Fibroblast of pulmonary artery (primary cell): ENCODE data around the gene GYS1.

ENCODE experiments used
- DNase-seq: peaks from one replicate; pipeline ENCODE4 v3.0.0-alpha.2; 2010; ENCODE audit warnings: low read depth
- H3K4me3 ChIP-seq: replicated peaks from 2 replicates; pipeline ENCODE4 v1.5.1; 2011; ENCODE audit warnings: low read depth, mild to moderate bottlenecking, control low read depth, low read length, moderate library complexity
- CTCF ChIP-seq: IDR thresholded peaks from 2 replicates; pipeline ENCODE4 v1.5.1; 2011; ENCODE audit warnings: mild to moderate bottlenecking, control low read depth, low read length, inconsistent platforms; ENCODE audit errors: missing control alignments

Gene GYS1

DNA sequence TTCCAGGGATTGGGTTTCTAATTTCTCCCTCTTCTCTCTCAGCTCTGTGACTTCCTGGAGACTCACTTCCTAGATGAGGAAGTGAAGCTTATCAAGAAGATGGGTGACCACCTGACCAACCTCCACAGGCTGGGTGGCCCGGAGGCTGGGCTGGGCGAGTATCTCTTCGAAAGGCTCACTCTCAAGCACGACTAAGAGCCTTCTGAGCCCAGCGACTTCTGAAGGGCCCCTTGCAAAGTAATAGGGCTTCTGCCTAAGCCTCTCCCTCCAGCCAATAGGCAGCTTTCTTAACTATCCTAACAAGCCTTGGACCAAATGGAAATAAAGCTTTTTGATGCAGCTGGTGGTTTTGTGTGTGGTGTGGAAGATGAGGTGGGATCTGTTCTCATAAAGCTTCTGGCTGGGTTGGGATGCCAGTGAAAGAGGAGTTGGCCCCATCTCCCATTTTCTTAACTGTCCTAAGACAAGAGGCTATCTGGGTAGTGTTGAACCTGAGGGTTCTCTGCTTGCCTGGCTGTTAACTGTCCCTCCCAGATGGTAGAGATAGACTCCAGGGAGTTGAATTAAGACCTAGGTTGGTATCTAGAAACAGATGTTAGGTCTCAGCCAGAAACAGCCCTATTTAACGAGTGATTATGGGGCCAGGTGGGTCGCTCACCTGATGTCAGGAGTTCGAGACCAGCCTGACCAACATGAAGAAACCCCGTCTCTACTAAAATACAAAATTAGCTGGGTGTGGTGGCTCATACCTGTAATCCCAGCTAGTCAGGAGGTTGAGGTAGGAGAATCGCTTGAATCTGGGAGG, 26.4 kb downstream of the GYS1 start:
- peak overlapping the region; percentile 99 for H3K4me3 ChIP-seq
- TF ChIP-seq CTCF = no peak
- peak; percentile 40 for DNase-seq

GRCh38 chr19:48965806-48966540, 27.1 kb downstream of the GYS1 start:
- H3K4me3 ChIP-seq = peak overlapping the region; percentile 99
- DNase-seq = peak; percentile 76

DNA sequence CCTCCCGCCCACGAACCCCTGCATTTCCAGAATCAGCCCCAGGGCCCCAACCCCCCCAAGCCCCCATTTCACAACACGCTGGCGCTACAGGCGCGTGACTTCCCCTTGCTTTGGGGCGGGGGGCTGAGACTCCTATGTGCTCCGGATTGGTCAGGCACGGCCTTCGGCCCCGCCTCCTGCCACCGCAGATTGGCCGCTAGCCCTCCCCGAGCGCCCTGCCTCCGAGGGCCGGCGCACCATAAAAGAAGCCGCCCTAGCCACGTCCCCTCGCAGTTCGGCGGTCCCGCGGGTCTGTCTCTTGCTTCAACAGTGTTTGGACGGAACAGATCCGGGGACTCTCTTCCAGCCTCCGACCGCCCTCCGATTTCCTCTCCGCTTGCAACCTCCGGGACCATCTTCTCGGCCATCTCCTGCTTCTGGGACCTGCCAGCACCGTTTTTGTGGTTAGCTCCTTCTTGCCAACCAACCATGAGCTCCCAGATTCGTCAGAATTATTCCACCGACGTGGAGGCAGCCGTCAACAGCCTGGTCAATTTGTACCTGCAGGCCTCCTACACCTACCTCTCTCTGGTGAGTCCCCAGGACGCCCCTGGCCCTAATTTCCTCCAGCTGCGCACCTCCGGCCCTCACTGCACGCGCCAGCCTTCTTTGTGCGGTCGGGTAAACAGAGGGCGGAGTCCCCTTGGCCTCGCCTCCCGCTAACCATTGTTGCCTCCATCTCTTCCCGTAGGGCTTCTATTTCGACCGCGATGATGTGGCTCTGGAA, 27.9 kb downstream of the GYS1 start, which contains the start of gene FTL:
Gene FTL, plus strand, starts transcription at position 270 of the 766 bp plus-strand sequence. Its CDS starts 199 bp downstream, at position 469.
- H3K4me3 ChIP-seq = peak within 1 kb of the TSS; percentile 99
- peak; percentile 98 for DNase-seq
- TF ChIP-seq CTCF = no peak

More at GRCh38 chr19:48965806-48966540, 27.1 kb downstream of the GYS1 start:
- TF ChIP-seq CTCF = no peak

DNA sequence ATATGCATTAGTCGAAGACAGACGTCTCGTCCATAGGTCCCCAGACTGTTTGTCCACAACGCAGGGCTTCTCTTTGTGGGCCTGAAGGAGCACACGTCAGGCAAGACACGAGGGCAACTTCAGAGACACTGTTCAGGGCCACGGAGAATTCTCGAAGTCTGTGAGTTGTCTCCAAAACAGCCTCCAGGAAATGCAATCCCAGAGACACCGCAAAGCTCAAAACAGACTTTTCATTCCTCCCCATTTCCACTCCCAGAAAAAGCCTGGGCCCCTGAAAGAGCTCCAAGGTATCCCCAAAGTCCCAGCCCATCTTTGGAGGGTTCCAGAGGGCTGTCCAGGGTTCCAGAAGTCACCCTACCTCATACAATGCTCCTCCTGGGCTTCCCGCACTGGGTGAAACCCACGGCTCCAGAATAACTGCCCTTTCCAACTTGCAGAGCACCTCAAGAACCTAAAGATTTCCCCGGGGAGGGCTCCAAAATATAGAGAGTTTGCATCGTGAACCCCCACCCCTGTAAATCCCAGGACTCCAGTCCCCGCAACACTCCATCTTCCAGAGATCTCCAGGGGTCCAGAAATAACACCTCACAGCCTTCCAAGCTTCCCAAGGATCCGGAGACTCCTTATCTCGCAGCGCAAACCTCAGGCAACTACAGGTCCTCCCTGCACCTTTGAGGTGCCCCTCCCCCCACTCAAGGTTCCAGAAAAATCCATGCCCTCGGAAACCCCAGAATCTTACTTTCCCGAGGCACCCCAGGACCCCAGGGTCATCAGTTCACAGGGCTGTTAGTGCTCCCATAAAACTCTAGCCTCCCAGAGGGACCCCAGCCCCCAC, 28.7 kb downstream of the GYS1 start:
- peak overlapping the region; percentile 53 for H3K4me3 ChIP-seq
- DNase-seq = peak; percentile 67
- TF ChIP-seq CTCF = no peak

GRCh38 chr19:48963371-48964204, 29.5 kb downstream of the GYS1 start:
- DNase-seq = peak; percentile 75
- TF ChIP-seq CTCF = no peak
- peak overlapping the region; percentile 53 for H3K4me3 ChIP-seq
